NCI-H446 treated with DMSO at 0.1 percent for 48 hours (cell line): Measurements from ENCODE around the gene ANAPC5.
A peak's percentile ranks its signal among the peaks of the same experiment; 100 is the strongest.

Experiments
- DNase-seq: peaks from one replicate; lab custom pipeline; 2025; lab: John Stamatoyannopoulos, UW

ANAPC5 gene

GRCh38 chr12:121371404-121371803 lies 19.2 kb upstream of the ANAPC5 start:
- DNase-seq, result no peak

GRCh38 chr12:121366063-121366459 lies 13.8 kb upstream of the ANAPC5 start:
- DNase-seq, result no peak

- DNase-seq, result no peak
Measured at GRCh38 chr12:121365416-121366062, 13.3 kb upstream of the ANAPC5 start.

GRCh38 chr12:121364683-121365121 lies 12.5 kb upstream of the ANAPC5 start:
- DNase-seq, result no peak

- DNase-seq, result no peak
Measured at GRCh38 chr12:121358073-121358472, 5.9 kb upstream of the ANAPC5 start.

GRCh38 chr12:121357331-121357730 lies 5.1 kb upstream of the ANAPC5 start:
- no peak for DNase-seq

- no peak for DNase-seq
Measured at GRCh38 chr12:121356657-121357056, 4.4 kb upstream of the ANAPC5 start.

- DNase-seq, result no peak
Measured at GRCh38 chr12:121355818-121356217, 3.6 kb upstream of the ANAPC5 start.

GRCh38 chr12:121352682-121353018 lies 439 bp upstream of the ANAPC5 start:
- DNase-seq, result peak; percentile 81

- DNase-seq, result no peak
Measured at GRCh38 chr12:121346747-121347146, 5.5 kb downstream of the ANAPC5 start.

GRCh38 chr12:121345151-121345815 lies 6.9 kb downstream of the ANAPC5 start:
- DNase-seq, result no peak

GRCh38 chr12:121344506-121344905 lies 7.7 kb downstream of the ANAPC5 start:
- DNase-seq, result no peak

- no peak for DNase-seq
Measured at GRCh38 chr12:121337416-121337815, 14.8 kb downstream of the ANAPC5 start.

GRCh38 chr12:121334513-121335343 lies 17.5 kb downstream of the ANAPC5 start:
- DNase-seq, result peak; percentile 56

- no peak for DNase-seq
Measured at GRCh38 chr12:121333747-121334146, 18.5 kb downstream of the ANAPC5 start.

GRCh38 chr12:121331248-121331647 lies 21.0 kb downstream of the ANAPC5 start:
- no peak for DNase-seq

GRCh38 chr12:121330692-121331091 lies 21.5 kb downstream of the ANAPC5 start:
- DNase-seq, result no peak

GRCh38 chr12:121330195-121330594 lies 22.0 kb downstream of the ANAPC5 start:
- DNase-seq, result no peak

- DNase-seq, result no peak
Measured at GRCh38 chr12:121328620-121329019, 23.6 kb downstream of the ANAPC5 start.

GRCh38 chr12:121326996-121327674 lies 25.1 kb downstream of the ANAPC5 start:
- no peak for DNase-seq

GRCh38 chr12:121325922-121326396 lies 26.3 kb downstream of the ANAPC5 start:
- no peak for DNase-seq

- no peak for DNase-seq
Measured at GRCh38 chr12:121323908-121324307, 28.3 kb downstream of the ANAPC5 start.
